ENCODE measurements around the gene CCDC40.

The CCDC40 gene

DNA sequence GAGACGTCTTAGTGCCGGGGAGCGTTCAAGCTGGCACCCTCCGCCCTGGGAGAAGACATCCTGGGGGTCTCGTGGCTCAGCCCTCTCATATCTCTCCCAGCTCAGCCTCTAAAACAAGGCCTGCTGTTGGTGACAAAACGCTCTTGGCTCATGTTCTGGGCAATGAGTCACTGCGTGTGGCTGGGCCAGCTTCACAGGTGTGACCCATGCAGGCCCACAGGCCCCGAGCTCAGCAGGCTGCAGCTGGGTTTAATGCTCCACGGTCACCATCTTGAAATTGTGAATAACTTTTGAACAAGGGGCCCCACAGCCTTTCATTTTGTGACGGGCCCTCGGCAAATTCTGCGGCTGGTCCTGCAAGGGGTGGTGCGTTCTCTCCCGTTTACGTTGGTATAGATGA is 87.3 kb downstream of the CCDC40 start:
- H3K4me3 ChIP-seq (ENCODE audit: insufficient read depth, low read depth, low read length), result no peak overlapping the region
- peaks cover 8% of the 10 kb centered on the region for H3K4me1 ChIP-seq (ENCODE audit: control insufficient read depth, insufficient read depth, low read length)
- H3K27ac ChIP-seq (ENCODE audit: insufficient read depth, low read depth, low read length, poor library complexity, severe bottlenecking), result no peak overlapping the region
- WGBS, 2 experiments, result 78 to 79% methylated on average over 15 of the region's 15 CpGs
- H3K27me3 ChIP-seq (ENCODE audit: control insufficient read depth, insufficient read depth, low read length, poor library complexity, severe bottlenecking), result no peaks in the 10 kb centered on the region
- no peaks in the 10 kb centered on the region for H3K9me3 ChIP-seq (ENCODE audit: control insufficient read depth, low read length)
- H3K36me3 ChIP-seq (ENCODE audit: control insufficient read depth, insufficient read depth, low read length), result no peaks in the 10 kb centered on the region

DNA sequence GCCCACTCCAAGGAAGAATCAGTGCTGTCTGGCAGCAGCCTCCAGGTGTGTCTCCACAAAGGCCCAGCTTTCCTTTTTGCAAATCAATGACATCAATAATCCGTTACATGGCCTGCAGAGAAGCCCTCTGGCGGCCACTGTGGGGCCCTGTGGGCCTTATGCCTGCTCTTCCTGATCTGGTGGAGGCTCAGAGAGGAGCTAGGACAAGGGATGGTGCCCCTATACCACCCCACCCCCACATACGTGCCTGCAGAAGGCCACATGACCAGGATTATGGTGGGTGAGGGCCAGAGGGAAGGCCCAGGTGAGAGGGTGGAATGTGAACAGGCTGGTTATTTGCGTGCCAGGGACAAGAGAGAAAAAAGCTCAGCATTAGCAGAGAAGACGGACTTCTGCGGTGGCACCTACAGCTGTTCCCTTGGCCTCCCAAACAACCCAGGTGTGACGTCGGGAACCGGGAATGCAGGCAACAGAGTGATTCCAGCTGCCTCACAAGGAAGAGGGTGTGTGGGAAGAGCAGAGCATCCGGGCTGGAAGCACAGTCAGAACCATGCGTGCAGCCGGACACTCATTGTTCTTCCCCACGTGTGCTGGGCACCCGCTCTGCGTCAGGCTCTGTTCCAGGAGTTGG is 88.0 kb downstream of the CCDC40 start:
- H3K36me3 ChIP-seq (ENCODE audit: control insufficient read depth, insufficient read depth, low read length), result no peaks in the 10 kb centered on the region
- peaks cover 8% of the 10 kb centered on the region for H3K4me1 ChIP-seq (ENCODE audit: control insufficient read depth, insufficient read depth, low read length)
- 63 to 69% methylated on average over 14 to 15 of the region's 15 CpGs for WGBS, 2 experiments
- H3K27me3 ChIP-seq (ENCODE audit: control insufficient read depth, insufficient read depth, low read length, poor library complexity, severe bottlenecking), result no peaks in the 10 kb centered on the region
- no peak overlapping the region for H3K4me3 ChIP-seq (ENCODE audit: insufficient read depth, low read depth, low read length)
- no peaks in the 10 kb centered on the region for H3K9me3 ChIP-seq (ENCODE audit: control insufficient read depth, low read length)
- H3K27ac ChIP-seq (ENCODE audit: insufficient read depth, low read depth, low read length, poor library complexity, severe bottlenecking), result no peak overlapping the region

DNA sequence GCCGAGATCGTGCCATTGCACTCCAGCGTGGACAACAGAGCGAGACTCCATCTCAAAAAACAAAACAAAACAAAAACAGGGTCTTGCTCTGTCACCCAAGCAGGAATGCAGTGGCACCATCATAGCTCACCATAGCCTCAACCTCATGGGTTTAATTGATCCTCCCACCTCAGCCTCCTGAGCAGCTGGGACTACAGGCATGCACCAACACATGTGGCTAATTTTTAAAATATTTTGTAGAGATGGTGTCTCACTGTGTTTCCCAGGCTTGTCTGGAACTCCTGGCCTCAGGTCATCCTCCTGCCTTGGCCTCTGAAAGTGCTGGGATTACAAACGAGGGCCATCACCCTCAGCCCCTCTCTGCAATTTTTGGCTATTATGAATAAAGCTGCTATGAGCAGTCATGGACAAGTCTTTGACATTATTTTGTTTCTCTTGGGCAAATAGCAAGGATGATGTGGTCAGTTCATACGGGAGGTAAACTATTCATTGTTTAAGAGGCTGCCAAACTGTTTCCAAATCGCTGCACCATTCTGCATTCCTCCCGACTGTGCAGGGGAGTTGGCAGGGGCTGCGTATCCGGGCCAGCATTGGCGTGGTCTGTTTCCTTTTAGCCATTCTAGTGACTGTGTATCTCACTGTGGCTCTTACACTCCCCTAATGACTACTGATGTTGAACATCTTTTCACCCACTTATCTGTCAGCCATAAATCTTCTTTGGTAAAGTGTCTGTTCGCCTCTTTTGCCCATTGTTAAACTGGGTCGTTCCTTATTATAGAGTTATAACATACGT is 89.4 kb downstream of the CCDC40 start:
- Histone ChIP-seq H3K9me3 (ENCODE audit: control insufficient read depth, low read length) (no peaks in the 10 kb centered on the region), H3K36me3 (ENCODE audit: control insufficient read depth, insufficient read depth, low read length) (no peaks in the 10 kb centered on the region), H3K27ac (ENCODE audit: insufficient read depth, low read depth, low read length, poor library complexity, severe bottlenecking) (no peak overlapping the region), H3K4me1 (ENCODE audit: control insufficient read depth, insufficient read depth, low read length) (peaks cover 8% of the 10 kb centered on the region), H3K27me3 (ENCODE audit: control insufficient read depth, insufficient read depth, low read length, poor library complexity, severe bottlenecking) (no peaks in the 10 kb centered on the region), H3K4me3 (ENCODE audit: insufficient read depth, low read depth, low read length) (no peak overlapping the region)
- 93 to 96% methylated on average over 14 of the region's 14 CpGs for WGBS, 2 experiments

DNA sequence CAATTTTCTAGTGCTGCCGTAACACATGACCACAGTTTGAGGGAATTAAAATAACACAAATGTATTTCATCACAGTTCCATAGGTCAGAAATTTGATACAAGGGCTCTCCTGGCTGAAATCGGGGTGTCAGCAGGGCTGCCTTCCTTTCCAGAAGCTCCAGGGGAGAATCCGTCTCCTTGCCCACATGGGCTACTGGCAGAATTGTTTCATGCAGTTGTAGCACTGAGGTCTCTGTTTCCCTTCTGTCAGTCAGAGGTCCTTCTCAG is 89.9 kb downstream of the CCDC40 start:
- Histone ChIP-seq H3K27ac (ENCODE audit: insufficient read depth, low read depth, low read length, poor library complexity, severe bottlenecking) (no peak overlapping the region), H3K27me3 (ENCODE audit: control insufficient read depth, insufficient read depth, low read length, poor library complexity, severe bottlenecking) (no peaks in the 10 kb centered on the region), H3K9me3 (ENCODE audit: control insufficient read depth, low read length) (no peaks in the 10 kb centered on the region), H3K4me3 (ENCODE audit: insufficient read depth, low read depth, low read length) (no peak overlapping the region), H3K4me1 (ENCODE audit: control insufficient read depth, insufficient read depth, low read length) (peaks cover 8% of the 10 kb centered on the region), H3K36me3 (ENCODE audit: control insufficient read depth, insufficient read depth, low read length) (no peaks in the 10 kb centered on the region)
- WGBS, 2 experiments, result 95 to 97% methylated on average over 3 of the region's 3 CpGs

DNA sequence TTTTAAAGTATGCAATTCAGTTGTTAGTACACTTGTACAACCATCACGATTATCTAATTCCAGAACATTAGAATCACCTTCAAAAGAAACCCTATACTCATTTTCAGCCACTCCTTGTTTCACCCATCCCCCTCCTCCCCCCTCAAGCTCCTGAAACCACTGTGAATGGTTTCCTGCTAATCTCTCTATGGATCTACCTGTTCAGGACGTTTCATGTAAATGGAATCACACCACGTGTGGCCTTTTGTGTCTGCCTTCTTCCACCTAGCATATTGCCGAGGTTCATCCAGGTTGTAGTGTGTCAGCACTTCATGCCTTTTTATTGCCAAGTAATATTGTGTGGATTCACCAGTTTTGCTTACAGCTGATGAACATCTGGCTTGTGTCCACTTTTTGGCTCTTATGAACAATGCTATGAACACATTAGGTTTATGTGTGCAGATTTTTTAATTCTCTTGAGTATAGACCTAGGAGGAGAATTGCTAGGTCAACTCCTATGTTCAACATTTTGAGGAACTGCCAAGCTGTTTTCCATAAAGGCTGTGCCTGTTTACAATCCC is 92.6 kb downstream of the CCDC40 start:
- Histone ChIP-seq H3K36me3 (ENCODE audit: control insufficient read depth, insufficient read depth, low read length) (peaks cover 6% of the 10 kb centered on the region), H3K27me3 (ENCODE audit: control insufficient read depth, insufficient read depth, low read length, poor library complexity, severe bottlenecking) (no peaks in the 10 kb centered on the region), H3K4me3 (ENCODE audit: insufficient read depth, low read depth, low read length) (no peak overlapping the region), H3K27ac (ENCODE audit: insufficient read depth, low read depth, low read length, poor library complexity, severe bottlenecking) (no peak overlapping the region), H3K4me1 (ENCODE audit: control insufficient read depth, insufficient read depth, low read length) (peaks cover 7% of the 10 kb centered on the region), H3K9me3 (ENCODE audit: control insufficient read depth, low read length) (no peaks in the 10 kb centered on the region)
- WGBS, 2 experiments, result 59% methylated on average over 4 of the region's 4 CpGs

DNA sequence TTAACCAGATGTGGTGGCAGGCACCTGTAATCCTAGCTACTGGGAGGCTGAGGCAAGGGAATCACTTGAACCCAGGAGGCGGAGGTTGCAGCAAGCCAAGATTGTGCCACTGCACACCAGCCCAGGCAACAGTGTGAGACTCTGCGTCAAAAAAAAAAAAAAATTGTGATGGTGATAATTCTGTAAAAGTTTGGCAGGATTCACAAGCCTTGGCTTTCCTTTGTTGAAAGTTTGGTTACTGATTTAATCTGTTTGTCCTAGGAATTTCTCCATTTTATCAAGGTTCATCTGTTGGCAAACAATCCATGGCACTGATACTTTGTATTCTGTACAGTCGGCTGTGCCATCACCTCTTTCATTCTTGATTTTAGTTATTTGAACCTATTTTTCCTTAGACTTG is 94.5 kb downstream of the CCDC40 start:
- no peak overlapping the region for H3K27ac ChIP-seq (ENCODE audit: insufficient read depth, low read depth, low read length, poor library complexity, severe bottlenecking)
- 93 to 98% methylated on average over 3 of the region's 3 CpGs for WGBS, 2 experiments

DNA sequence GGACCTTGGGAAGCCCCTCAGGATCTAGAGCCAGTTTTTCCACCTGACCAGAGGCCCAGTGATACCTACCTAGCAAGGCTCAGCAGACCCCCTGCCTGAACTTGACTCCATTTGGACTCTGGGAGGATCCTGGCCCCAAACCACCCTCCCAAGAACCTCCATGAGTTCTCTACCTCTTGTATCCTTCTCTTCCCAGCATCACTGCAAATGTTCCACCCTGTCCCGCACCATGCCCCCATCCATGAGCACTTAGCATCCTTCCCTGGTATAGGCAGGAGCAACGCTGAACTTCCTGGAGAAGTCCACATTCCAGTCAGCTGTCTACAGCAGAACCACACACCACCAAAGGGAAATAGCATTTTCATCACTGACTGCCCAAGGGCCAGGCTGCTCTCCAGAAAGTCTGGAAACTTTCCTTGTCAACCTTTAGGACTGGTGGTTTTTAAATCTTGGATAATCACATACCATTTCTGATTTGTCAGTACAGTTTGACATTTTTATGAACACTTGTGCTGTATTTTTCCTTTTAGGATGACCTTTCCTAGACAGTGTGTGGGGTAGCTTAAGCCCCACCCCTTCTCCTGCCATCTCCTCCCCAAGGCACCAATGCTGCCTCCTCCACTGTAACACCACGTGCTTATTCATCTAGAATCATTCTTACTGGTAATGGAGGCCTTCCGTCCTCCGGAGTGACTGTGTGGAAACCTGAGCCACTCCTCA is 96.6 kb downstream of the CCDC40 start:
- peaks cover 39% of the 10 kb centered on the region for H3K36me3 ChIP-seq (ENCODE audit: control insufficient read depth, insufficient read depth, low read length)
- WGBS, 2 experiments, result 93 to 95% methylated on average over 5 of the region's 5 CpGs

More for the DNA sequence above, 94.5 kb downstream of the CCDC40 start:
- Histone ChIP-seq H3K4me1 (ENCODE audit: control insufficient read depth, insufficient read depth, low read length) (no peaks in the 10 kb centered on the region), H3K27me3 (ENCODE audit: control insufficient read depth, insufficient read depth, low read length, poor library complexity, severe bottlenecking) (no peaks in the 10 kb centered on the region), H3K36me3 (ENCODE audit: control insufficient read depth, insufficient read depth, low read length) (peaks cover 21% of the 10 kb centered on the region), H3K4me3 (ENCODE audit: insufficient read depth, low read depth, low read length) (no peak overlapping the region), H3K9me3 (ENCODE audit: control insufficient read depth, low read length) (no peaks in the 10 kb centered on the region)

DNA sequence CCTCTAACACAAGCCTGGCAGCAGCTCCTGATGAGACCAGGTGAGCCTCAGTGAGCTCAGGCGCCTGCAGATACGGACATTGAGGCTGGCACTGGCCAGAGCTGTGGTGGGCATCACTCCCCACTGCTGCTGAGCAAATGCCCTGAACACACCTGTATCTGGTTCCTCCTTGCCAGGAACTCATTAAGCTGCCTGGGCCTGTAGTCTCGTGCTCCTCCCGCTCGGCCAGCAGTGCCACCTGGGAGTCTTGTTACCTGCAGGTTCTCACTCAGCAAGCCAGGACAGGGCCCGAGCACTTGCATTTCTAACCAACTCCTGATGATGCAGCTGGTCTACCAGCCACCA is 97.2 kb downstream of the CCDC40 start:
- H3K4me1 ChIP-seq (ENCODE audit: control insufficient read depth, insufficient read depth, low read length), result no peaks in the 10 kb centered on the region
- no peak overlapping the region for H3K4me3 ChIP-seq (ENCODE audit: insufficient read depth, low read depth, low read length)
- 95 to 96% methylated on average over 6 of the region's 6 CpGs for WGBS, 2 experiments
- peaks cover 44% of the 10 kb centered on the region for H3K36me3 ChIP-seq (ENCODE audit: control insufficient read depth, insufficient read depth, low read length)
- H3K27me3 ChIP-seq (ENCODE audit: control insufficient read depth, insufficient read depth, low read length, poor library complexity, severe bottlenecking), result no peaks in the 10 kb centered on the region
- no peaks in the 10 kb centered on the region for H3K9me3 ChIP-seq (ENCODE audit: control insufficient read depth, low read length)
- H3K27ac ChIP-seq (ENCODE audit: insufficient read depth, low read depth, low read length, poor library complexity, severe bottlenecking), result no peak overlapping the region

More for the DNA sequence above, 96.6 kb downstream of the CCDC40 start:
- no peaks in the 10 kb centered on the region for H3K27me3 ChIP-seq (ENCODE audit: control insufficient read depth, insufficient read depth, low read length, poor library complexity, severe bottlenecking)
- no peak overlapping the region for H3K4me3 ChIP-seq (ENCODE audit: insufficient read depth, low read depth, low read length)
- no peaks in the 10 kb centered on the region for H3K4me1 ChIP-seq (ENCODE audit: control insufficient read depth, insufficient read depth, low read length)
- no peak overlapping the region for H3K27ac ChIP-seq (ENCODE audit: insufficient read depth, low read depth, low read length, poor library complexity, severe bottlenecking)
- no peaks in the 10 kb centered on the region for H3K9me3 ChIP-seq (ENCODE audit: control insufficient read depth, low read length)

DNA sequence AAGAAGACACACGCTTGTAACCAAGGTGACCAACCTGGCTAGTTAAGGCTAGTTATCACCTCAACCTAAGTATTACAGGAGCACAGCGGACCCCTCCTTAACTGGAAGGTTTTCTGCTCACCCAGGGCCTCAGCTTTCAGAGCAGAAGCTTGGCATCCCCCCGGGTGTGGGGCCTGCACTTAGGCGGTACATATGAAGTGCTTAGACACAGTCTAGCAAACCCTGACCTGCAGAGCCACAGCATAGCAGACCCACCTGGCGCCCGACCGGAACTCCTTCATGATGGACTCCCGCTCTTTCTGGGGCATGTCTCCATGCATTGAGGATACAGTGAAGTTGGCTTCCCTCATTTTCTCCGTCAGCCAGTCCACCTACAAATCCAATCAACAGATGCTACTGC is 100.7 kb downstream of the CCDC40 start:
- H3K9me3 ChIP-seq (ENCODE audit: control insufficient read depth, low read length), result no peaks in the 10 kb centered on the region
- no peaks in the 10 kb centered on the region for H3K4me1 ChIP-seq (ENCODE audit: control insufficient read depth, insufficient read depth, low read length)
- WGBS, 2 experiments, result 95% methylated on average over 9 of the region's 9 CpGs
- H3K36me3 ChIP-seq (ENCODE audit: control insufficient read depth, insufficient read depth, low read length), result peaks cover 78% of the 10 kb centered on the region
- no peaks in the 10 kb centered on the region for H3K27me3 ChIP-seq (ENCODE audit: control insufficient read depth, insufficient read depth, low read length, poor library complexity, severe bottlenecking)
- H3K27ac ChIP-seq (ENCODE audit: insufficient read depth, low read depth, low read length, poor library complexity, severe bottlenecking), result no peak overlapping the region
- H3K4me3 ChIP-seq (ENCODE audit: insufficient read depth, low read depth, low read length), result no peak overlapping the region

DNA sequence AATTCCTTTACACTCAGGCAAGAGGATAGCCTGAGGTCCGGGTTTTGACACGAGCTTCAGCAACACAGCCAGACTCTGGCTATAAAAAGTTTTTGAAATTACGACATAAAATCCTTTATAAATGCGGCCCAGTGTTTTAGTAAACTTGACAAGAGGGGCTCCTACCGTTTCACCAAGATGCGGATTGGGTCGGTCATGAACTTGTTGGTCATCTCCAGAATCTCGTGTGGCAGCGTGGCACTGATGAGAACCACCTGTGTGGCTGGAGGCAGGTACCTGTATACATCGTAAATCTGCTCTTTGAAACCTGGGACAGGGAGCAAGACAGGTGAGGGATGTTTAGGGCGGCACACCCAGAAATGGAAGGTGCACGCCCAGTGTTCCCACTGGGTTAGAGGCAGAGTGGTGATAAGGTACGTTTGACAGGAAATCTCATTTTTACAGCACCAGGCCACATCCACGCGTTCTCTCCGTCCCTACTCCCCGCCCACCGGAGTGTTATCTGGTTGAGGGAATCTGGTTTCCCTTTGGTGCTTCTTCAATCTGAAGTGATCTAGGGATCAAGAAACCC is 102.5 kb downstream of the CCDC40 start:
- no peaks in the 10 kb centered on the region for H3K9me3 ChIP-seq (ENCODE audit: control insufficient read depth, low read length)
- H3K27me3 ChIP-seq (ENCODE audit: control insufficient read depth, insufficient read depth, low read length, poor library complexity, severe bottlenecking), result no peaks in the 10 kb centered on the region
- WGBS, 2 experiments, result 95 to 96% methylated on average over 18 of the region's 18 CpGs
- H3K4me3 ChIP-seq (ENCODE audit: insufficient read depth, low read depth, low read length), result no peak overlapping the region
- no peaks in the 10 kb centered on the region for H3K4me1 ChIP-seq (ENCODE audit: control insufficient read depth, insufficient read depth, low read length)
- H3K27ac ChIP-seq (ENCODE audit: insufficient read depth, low read depth, low read length, poor library complexity, severe bottlenecking), result no peak overlapping the region
- peaks cover 78% of the 10 kb centered on the region for H3K36me3 ChIP-seq (ENCODE audit: control insufficient read depth, insufficient read depth, low read length)

All from ectodermal cell (in vitro differentiated cells).